ENCODE results near the gene NTRK1. TPM values are rescaled to one million over a fixed set of nuclear protein-coding genes. Genes with fewer than 3 reads are reported as not detected.

The NTRK1 gene
- total RNA-seq, 4 donors from 2014 or later = 0.09 to 0.57 TPM; not detected in 2

GRCh38 chr1:156836892-156837291 lies 23.8 kb upstream of the NTRK1 start:
- H3K4me1 ChIP-seq = no peaks in the 10 kb centered on the region
- H3K27ac ChIP-seq = no peak overlapping the region
- 83 to 87% methylated on average over 4 of the region's 4 CpGs for WGBS, 2 donors
- intact Hi-C loops (cut with DNase I) = no loop called here
- H3K36me3 ChIP-seq = no peaks in the 10 kb centered on the region
- H3K9me3 ChIP-seq = no peaks in the 10 kb centered on the region
- H3K27me3 ChIP-seq = peaks cover 0 to 98% (median 0%) of the 10 kb centered on the region in 4 donors
- H3K4me3 ChIP-seq = no peak overlapping the region
- no peak for DNase-seq
- TF ChIP-seq CTCF (IDR thresholded peaks at IDR 0.05) (no peak), POLR2A (IDR thresholded peaks at IDR 0.05) (no peak)

GRCh38 chr1:156838972-156839371 lies 21.7 kb upstream of the NTRK1 start:
- no peak for DNase-seq
- Histone ChIP-seq H3K36me3 (no peaks in the 10 kb centered on the region), H3K4me1 (no peaks in the 10 kb centered on the region), H3K27me3 (peaks cover 0 to 100% (median 2%) of the 10 kb centered on the region in 4 donors), H3K4me3 (no peak overlapping the region), H3K27ac (no peak overlapping the region), H3K9me3 (no peaks in the 10 kb centered on the region)
- 38% methylated on average over 4 of the region's 7 CpGs; no CpG with 5 or more reads in 1 of the 2 donors for WGBS, 2 donors
- intact Hi-C loops (cut with DNase I) = no loop called here
- TF ChIP-seq POLR2A (IDR thresholded peaks at IDR 0.05) (no peak), CTCF (IDR thresholded peaks at IDR 0.05) (peak; percentile 60 to 84 (median 69))

- Histone ChIP-seq H3K4me3 (no peak overlapping the region), H3K27me3 (peaks cover 0 to 100% (median 2%) of the 10 kb centered on the region in 4 donors), H3K27ac (no peak overlapping the region), H3K4me1 (peaks cover 0 to 2% (median 0%) of the 10 kb centered on the region in 3 donors), H3K9me3 (no peaks in the 10 kb centered on the region), H3K36me3 (no peaks in the 10 kb centered on the region)
- intact Hi-C loops (cut with DNase I) = no loop called here
- 38 to 41% methylated on average over 7 of the region's 9 CpGs for WGBS, 2 donors
- TF ChIP-seq POLR2A (IDR thresholded peaks at IDR 0.05) (no peak), CTCF (IDR thresholded peaks at IDR 0.05) (no peak)
- no peak for DNase-seq
Measured at GRCh38 chr1:156839426-156840109, 21.1 kb upstream of the NTRK1 start.

GRCh38 chr1:156840186-156840897 lies 20.3 kb upstream of the NTRK1 start:
- Histone ChIP-seq H3K9me3 (no peaks in the 10 kb centered on the region), H3K27ac (no peak overlapping the region), H3K4me1 (peaks cover 0 to 10% (median 6%) of the 10 kb centered on the region in 3 donors), H3K36me3 (no peaks in the 10 kb centered on the region), H3K4me3 (no peak overlapping the region), H3K27me3 (peaks cover 0 to 100% (median 4%) of the 10 kb centered on the region in 4 donors)
- TF ChIP-seq POLR2A (IDR thresholded peaks at IDR 0.05) (no peak), CTCF (IDR thresholded peaks at IDR 0.05) (no peak)
- 54 to 60% methylated on average over 2 to 3 of the region's 8 CpGs for WGBS, 2 donors
- DNase-seq = no peak
- intact Hi-C loops (cut with DNase I) = no loop called here

- WGBS, 2 donors = 60 to 76% methylated on average over 7 to 14 of the region's 14 CpGs
- TF ChIP-seq POLR2A (IDR thresholded peaks at IDR 0.05) (no peak), CTCF (IDR thresholded peaks at IDR 0.05) (no peak)
- Histone ChIP-seq H3K27ac (no peak overlapping the region), H3K36me3 (no peaks in the 10 kb centered on the region), H3K4me3 (no peak overlapping the region), H3K9me3 (no peaks in the 10 kb centered on the region), H3K4me1 (peaks cover 0 to 13% (median 6%) of the 10 kb centered on the region in 3 donors), H3K27me3 (peaks cover 0 to 100% (median 6%) of the 10 kb centered on the region in 4 donors)
- DNase-seq = no peak
- intact Hi-C loops (cut with DNase I) = no loop called here
Measured at GRCh38 chr1:156840898-156841279, 19.8 kb upstream of the NTRK1 start.

Measured in esophagus squamous epithelium (tissue), 5 donors.